ENCODE results near the gene CEP72. TPM values are rescaled to one million over a fixed set of nuclear protein-coding genes. Genes with fewer than 3 reads are reported as not detected.
"Not testable (repeated sequence)": the region's sequence is repeated elsewhere in the genome, so short reads cannot be mapped to it uniquely, and the experiment has no call there.

Gene CEP72
- total RNA-seq, 6 experiments from 2014 or later = 2.9 to 5.0 (median 4.0) TPM

DNA sequence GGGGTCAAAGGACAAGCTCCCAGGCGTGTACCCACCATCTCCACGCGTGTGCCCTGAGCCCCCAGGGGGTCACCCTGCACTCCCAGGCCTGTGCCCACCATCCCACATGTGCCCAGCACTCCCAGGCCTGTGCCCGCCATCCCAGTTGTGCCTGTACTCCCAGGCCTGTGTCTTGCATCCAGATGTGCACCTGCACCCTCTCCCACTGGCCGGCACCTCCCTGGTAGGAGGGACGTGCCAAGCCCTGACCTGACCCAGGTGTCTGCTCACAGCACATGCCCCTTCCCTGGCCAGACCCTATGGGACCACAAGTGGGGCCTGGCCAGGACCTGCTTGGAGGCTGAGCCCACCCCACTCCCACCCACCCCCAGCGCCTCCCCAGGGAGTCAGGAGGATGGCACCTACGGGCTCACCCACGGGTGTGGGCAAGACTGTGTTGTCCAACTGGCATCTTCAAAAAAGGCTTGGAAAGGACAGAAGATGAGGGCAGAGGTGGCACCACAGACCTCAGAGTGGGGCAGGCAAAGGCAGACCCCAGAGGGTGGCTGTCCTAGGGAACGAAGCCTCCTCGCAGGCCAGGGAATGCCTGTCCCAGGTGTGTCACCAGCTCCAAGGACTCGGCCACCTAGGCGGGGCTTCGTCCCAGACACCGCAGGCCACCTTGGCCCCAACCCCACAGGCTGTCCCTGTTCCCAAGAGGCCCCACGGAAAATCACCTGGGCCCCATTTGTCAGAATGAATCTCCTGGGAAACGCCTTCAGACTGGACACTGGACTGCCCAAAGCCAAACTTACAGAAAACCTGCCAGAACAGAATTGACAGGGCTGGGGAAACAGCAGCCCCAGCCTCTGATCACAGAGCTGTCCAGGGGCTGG lies 69.4 kb downstream of the CEP72 start:
- H3K27ac Mint-ChIP-seq; H3K9me3 Mint-ChIP-seq; H3K4me3 Mint-ChIP-seq; H3K36me3 Mint-ChIP-seq (ENCODE audit: low read depth); DNase-seq; H3K4me1 Mint-ChIP-seq (ENCODE audit: low read depth): not testable (repeated sequence)
- peaks cover 16% of the 10 kb centered on the region for H3K27me3 Mint-ChIP-seq (ENCODE audit: insufficient read depth)

DNA sequence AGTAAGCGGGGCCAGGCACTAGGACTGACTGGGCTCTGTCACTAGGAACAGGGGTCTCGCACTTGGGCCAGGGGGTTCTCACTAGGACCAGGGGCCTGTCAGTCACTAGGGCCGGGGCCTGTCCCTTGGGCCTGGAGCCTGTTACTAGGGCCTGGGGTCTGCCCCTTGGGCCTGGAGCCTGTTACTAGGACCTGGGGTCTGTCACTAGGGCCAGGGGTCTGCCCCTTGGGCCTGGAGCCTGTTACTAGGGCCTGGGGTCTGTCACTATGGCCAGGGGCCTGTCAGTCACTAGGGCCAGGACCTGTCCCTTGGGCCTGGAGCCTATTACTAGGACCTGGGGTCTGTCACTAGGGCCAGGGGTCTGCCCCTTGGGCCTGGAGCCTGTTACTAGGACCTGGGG lies 70.1 kb downstream of the CEP72 start:
- H3K27me3 Mint-ChIP-seq (ENCODE audit: insufficient read depth) = peaks cover 16% of the 10 kb centered on the region
- not testable (repeated sequence) for DNase-seq; H3K27ac Mint-ChIP-seq; H3K4me3 Mint-ChIP-seq; H3K36me3 Mint-ChIP-seq (ENCODE audit: low read depth); H3K4me1 Mint-ChIP-seq (ENCODE audit: low read depth); H3K9me3 Mint-ChIP-seq

DNA sequence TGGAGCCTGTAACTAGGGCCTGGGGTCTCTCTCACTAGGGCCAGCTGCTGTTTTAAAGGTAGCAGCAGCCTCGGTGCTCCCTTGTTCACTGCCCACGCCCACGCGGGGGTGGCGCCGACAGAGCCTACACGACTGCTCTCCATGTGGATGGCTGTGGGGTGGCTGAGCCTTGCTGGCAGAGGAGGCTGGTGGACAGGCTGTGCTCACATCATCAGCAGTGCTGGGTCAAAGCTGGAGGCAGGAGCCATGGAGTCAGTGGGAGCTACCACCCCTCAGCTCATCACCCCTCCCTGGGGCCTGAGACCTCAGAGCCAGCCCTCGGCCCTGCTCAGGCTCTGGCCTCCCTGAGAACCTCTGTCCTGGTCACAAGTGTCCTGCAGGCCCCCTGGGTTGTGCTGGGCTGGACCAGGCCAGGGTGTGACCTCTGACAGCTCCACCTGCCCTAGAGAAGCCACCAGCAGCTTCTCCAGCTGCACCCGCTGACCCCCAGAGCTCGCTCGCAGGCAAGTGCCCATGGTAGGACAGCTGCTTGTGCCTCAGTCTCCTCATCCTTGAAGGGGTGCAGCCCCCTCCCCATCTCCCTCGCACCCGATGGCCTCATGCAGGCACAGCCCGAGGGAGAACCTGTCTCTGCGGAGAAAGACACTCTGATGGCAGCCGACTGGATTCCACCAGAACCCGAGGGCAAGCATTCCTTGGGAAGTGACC lies 70.7 kb downstream of the CEP72 start:
- H3K4me3 Mint-ChIP-seq; H3K36me3 Mint-ChIP-seq (ENCODE audit: low read depth); H3K4me1 Mint-ChIP-seq (ENCODE audit: low read depth); H3K9me3 Mint-ChIP-seq; DNase-seq; H3K27ac Mint-ChIP-seq: not testable (repeated sequence)
- H3K27me3 Mint-ChIP-seq (ENCODE audit: insufficient read depth) = peaks cover 16% of the 10 kb centered on the region

DNA sequence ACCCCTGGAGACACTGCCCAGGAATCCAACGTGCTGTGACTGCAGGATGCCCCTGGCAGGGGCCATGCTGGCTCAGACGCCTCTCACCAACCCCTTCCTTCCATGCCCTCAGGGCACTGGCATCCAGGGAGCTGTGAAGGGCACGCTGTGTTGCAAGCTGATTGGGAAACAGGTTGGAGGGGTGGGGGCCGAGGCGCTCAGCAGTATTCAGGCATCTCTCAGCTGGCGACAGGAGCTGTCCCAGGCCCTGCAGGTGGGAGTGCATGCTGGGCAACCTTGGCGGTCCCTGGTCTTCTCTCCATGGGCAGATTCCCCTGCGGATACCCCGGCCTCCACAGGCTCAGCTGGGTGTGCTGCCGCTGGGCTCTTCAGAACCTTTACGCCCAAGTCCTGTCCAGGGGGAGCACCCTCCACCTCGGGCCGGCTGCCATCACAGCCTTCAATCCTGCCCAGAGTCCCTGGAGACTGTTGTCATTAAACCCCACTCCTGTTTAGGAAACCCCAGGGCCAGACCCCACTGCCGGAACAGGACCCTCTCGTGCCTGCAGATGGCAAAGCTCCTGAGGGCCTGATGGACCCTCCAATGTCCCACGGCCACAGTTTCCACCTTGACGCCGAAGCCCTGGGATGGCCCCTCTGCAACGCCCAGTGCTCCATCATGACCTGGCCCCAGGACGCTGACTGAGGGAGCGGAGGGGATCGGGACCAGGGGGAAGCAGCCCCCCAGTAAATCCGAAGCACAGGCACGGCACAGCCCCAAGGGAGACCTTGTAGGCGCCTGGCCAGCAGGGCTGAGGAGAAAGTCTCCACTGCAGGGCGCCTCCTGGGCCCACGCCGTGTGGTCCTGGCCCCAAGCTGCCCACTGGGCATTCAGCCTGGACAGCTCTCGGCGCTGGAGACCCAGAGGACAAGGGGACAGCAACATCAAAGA lies 71.7 kb downstream of the CEP72 start:
- H3K36me3 Mint-ChIP-seq (ENCODE audit: low read depth) = no peaks in the 10 kb centered on the region
- no peaks in the 10 kb centered on the region for H3K9me3 Mint-ChIP-seq
- no peak for DNase-seq
- no peak overlapping the region for H3K4me3 Mint-ChIP-seq
- TF ChIP-seq, protein P1, sequence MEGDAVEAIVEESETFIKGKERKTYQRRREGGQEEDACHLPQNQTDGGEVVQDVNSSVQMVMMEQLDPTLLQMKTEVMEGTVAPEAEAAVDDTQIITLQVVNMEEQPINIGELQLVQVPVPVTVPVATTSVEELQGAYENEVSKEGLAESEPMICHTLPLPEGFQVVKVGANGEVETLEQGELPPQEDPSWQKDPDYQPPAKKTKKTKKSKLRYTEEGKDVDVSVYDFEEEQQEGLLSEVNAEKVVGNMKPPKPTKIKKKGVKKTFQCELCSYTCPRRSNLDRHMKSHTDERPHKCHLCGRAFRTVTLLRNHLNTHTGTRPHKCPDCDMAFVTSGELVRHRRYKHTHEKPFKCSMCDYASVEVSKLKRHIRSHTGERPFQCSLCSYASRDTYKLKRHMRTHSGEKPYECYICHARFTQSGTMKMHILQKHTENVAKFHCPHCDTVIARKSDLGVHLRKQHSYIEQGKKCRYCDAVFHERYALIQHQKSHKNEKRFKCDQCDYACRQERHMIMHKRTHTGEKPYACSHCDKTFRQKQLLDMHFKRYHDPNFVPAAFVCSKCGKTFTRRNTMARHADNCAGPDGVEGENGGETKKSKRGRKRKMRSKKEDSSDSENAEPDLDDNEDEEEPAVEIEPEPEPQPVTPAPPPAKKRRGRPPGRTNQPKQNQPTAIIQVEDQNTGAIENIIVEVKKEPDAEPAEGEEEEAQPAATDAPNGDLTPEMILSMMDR (IDR thresholded peaks at IDR 0.05) = no peak
- H3K27ac Mint-ChIP-seq = no peak overlapping the region
- H3K27me3 Mint-ChIP-seq (ENCODE audit: insufficient read depth) = peaks cover 16% of the 10 kb centered on the region
- no peaks in the 10 kb centered on the region for H3K4me1 Mint-ChIP-seq (ENCODE audit: low read depth)

DNA sequence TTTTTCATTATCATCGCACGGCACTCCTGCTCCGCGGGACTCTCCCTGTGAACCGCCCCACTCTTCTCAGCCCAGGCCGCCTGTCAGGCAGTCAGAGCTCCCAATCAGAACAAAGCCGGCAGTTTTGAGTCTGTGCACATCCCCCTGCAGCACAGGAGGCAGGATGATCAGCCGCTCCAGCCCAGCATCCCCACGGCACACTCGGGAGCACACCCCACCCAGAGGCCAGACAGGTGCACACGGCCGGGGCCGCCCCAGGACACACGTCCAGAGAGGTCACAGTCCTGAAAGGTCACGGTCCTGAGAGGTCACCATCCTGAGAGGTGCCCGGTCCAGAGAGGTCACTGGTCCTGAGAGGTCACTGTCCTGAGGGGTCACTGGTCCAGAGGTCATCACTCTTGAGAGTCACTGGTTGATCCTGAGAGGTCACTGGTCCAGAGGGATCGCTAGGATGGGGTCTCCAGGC lies 72.6 kb downstream of the CEP72 start:
- Mint-ChIP-seq H3K4me3 (no peak overlapping the region), H3K27ac (no peak overlapping the region), H3K27me3 (ENCODE audit: insufficient read depth) (peaks cover 16% of the 10 kb centered on the region), H3K9me3 (no peaks in the 10 kb centered on the region), H3K36me3 (ENCODE audit: low read depth) (no peaks in the 10 kb centered on the region), H3K4me1 (ENCODE audit: low read depth) (no peaks in the 10 kb centered on the region)
- DNase-seq = no peak
- TF ChIP-seq, protein P1 (IDR thresholded peaks at IDR 0.05) = no peak

DNA sequence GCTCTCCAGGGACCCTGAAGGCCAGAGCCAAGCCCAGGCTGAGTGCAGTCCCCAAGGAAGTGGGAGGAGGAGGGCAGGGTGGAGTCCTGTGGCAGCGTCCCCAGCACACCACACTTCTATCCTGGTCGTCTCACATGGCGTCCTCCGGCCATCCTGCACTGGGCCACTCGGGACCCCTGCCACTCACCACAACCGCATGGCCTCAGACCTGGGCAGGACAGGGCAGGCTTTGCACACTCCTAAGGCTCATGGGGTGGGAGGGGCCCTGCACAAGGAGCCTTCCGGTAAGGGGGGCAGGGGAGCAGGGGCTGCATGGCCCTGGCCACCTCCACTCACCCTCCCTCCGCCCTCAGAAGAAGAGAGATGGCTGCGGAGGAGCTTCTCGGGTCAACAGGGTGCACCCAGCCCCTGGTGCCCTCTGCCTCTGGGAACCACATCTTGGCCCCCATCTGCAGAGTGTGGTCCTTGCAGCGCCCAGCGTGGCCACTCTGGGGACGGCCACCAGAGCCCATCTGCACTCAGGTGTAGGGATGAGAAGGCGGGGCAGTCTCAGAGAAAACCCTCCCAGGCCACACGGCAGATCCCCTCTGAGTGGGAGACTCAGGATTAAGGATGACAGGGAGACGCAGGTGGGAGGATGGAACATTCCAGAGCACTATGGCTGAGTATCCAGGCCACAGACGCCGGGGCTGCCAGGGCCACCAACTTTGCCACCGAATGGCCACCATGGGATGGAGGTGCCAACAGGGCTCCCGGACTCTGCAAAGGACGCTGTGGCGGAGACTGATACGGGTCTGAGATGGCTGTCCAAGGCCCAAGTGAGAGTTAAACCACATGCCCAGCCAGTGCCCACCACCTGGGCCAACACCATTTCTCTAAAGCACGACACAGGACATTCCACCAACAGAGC lies 73.4 kb downstream of the CEP72 start:
- TF ChIP-seq, protein P1 (IDR thresholded peaks at IDR 0.05) = no peak
- Mint-ChIP-seq H3K4me3 (no peak overlapping the region), H3K27me3 (ENCODE audit: insufficient read depth) (peaks cover 16% of the 10 kb centered on the region), H3K4me1 (ENCODE audit: low read depth) (no peaks in the 10 kb centered on the region), H3K27ac (no peak overlapping the region), H3K9me3 (no peaks in the 10 kb centered on the region), H3K36me3 (ENCODE audit: low read depth) (no peaks in the 10 kb centered on the region)
- no peak for DNase-seq

DNA sequence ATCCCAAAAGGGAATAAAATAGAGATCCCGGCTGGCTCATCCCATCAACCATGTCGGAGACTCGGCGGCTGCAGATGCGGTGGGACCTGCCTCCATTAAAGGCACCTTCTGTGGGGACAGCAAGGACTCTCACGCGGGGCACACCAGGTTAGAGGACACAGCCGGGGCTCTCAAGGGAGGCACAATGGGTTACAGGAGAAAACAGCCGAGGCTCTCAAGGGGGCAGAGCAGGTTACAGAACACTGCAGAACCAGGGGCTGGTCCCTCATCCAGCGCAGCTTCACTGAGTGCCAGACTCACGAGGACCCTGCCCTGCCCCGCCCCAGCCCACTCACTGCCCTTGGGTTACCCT lies 74.0 kb downstream of the CEP72 start:
- not testable (repeated sequence) for H3K4me1 Mint-ChIP-seq (ENCODE audit: low read depth); H3K27ac Mint-ChIP-seq; H3K4me3 Mint-ChIP-seq; H3K9me3 Mint-ChIP-seq; H3K36me3 Mint-ChIP-seq (ENCODE audit: low read depth); DNase-seq
- H3K27me3 Mint-ChIP-seq (ENCODE audit: insufficient read depth) = peaks cover 16% of the 10 kb centered on the region

DNA sequence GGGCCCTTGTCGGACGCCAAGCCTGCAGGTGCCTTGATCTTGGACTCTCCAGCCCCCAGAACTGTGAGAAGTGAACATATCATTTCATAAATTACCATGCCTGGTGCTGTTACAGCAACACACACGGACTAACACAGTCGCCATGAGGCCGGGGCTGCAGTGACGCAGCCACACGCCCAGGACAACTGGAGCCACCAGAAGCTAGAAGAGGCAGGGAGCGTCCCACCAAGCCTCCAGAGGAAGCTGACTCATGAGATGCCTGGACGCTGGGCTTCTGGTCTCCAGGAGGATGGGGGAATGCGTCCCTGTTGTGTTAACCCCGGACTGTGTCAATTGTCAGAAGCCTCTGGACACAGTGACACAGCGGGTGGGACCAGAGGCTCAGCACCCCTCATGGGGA lies 74.8 kb downstream of the CEP72 start:
- not testable (repeated sequence) for H3K4me1 Mint-ChIP-seq (ENCODE audit: low read depth); H3K36me3 Mint-ChIP-seq (ENCODE audit: low read depth); H3K9me3 Mint-ChIP-seq; DNase-seq; H3K27ac Mint-ChIP-seq; H3K4me3 Mint-ChIP-seq
- H3K27me3 Mint-ChIP-seq (ENCODE audit: insufficient read depth) = peaks cover 16% of the 10 kb centered on the region

DNA sequence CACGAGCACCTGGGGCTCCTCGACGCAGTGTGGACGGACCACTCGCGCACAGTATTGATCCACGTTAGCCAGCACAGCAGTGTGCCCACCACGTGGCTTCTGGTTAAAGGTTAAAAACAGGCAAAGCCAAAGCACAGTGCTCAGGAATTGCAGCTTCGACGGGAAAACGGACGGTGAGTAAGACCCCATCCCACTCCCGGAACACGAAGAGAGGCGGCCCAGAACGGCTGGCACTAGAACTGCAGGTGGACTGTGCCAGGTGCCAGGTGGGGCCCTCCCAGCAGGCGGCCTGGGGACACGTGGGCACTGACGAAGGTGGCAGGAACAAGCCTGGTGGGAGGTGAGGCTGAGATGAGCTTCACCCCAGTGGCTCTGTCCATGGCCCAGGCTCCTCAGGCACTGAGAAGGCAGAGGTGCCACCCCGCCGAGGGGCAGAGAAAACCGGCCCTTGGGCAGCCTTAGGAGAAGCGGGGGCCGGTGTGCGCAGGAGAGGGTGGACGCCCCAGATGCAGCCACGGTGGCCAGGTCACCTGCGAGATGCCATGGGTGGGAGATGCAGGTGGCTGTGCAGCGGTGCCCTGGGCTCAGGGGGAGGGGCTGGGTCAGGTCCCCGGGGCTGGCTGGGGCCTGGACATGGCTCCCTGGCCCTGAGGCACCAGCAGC lies 76.3 kb downstream of the CEP72 start:
- peaks cover 15% of the 10 kb centered on the region for H3K27me3 Mint-ChIP-seq (ENCODE audit: insufficient read depth)
- not testable (repeated sequence) for H3K36me3 Mint-ChIP-seq (ENCODE audit: low read depth)

More for the DNA sequence above, 76.3 kb downstream of the CEP72 start:
- not testable (repeated sequence) for H3K27ac Mint-ChIP-seq; H3K4me1 Mint-ChIP-seq (ENCODE audit: low read depth); H3K9me3 Mint-ChIP-seq; H3K4me3 Mint-ChIP-seq; DNase-seq

All from HFFc6 (cell line).